Activated naive CD4-positive, alpha-beta T cell treated with anti-CD3 and anti-CD28 coated beads, Interleukin-2, amount 10 ng/mL, durations not matched to agents 7 days and 5 days (primary cell): ENCODE results near the gene ZNF281.

Experiments used
- CTCF ChIA-PET: fragments of 350-600 bp; sonication (Branson Sonifier 250); formaldehyde crosslinking; loops from one replicate; lab custom pipeline; 2021; ENCODE audit warnings: antibody characterized with exemption; lab: Charles Lee
- DNase-seq: peaks from one replicate; pipeline ENCODE4 v3.0.0-alpha.2; 2020
- H3K27ac Mint-ChIP-seq: one replicate; pipeline ENCODE4 v1.8.0; 2021; ENCODE audit warnings: mild to moderate bottlenecking, moderate library complexity, mixed read lengths
- H3K27me3 Mint-ChIP-seq: one replicate; pipeline ENCODE4 v1.8.0; 2021; ENCODE audit warnings: mild to moderate bottlenecking, mixed read lengths
- H3K36me3 Mint-ChIP-seq: one replicate; pipeline ENCODE4 v1.8.0; 2021; ENCODE audit warnings: mixed read lengths
- H3K4me1 Mint-ChIP-seq: one replicate; pipeline ENCODE4 v1.8.0; 2021; ENCODE audit warnings: mixed read lengths
- H3K4me3 Mint-ChIP-seq: one replicate; pipeline ENCODE4 v1.8.0; 2021; ENCODE audit warnings: mild to moderate bottlenecking, moderate library complexity, mixed read lengths
- H3K9me3 Mint-ChIP-seq: one replicate; pipeline ENCODE4 v1.8.0; 2021; ENCODE audit warnings: mixed read lengths

Gene ZNF281

DNA sequence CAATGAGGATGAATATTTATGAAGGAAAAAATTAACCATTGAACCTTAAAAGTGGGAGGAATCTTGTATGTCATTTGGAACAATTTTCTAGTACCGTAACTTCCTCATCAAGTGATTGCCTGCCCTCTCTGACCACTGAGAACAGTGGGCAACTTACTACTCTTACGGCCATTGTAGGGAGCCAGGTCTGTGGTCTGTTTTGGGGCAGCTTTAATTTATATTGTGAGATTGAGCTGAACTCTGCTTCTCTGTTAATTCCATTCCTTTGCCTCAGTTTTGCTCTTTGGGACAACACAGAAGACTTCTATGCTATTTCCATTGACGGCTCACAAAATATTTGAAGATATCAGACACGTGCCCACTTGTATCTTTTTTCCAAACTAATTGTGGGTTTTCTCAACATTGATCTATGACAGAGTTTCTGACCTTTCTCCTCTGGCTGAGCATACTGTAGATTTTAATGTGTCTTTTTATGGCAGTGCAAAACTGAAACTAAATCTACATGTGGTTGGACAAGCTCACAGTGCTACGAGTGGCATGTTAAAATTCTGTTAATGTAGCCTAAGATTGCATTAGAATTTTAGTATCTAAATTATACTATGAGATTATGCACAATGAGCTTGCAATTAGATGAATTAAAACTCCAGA is 27.8 kb upstream of the ZNF281 start:
- Mint-ChIP-seq H3K27me3 (no peaks in the 10 kb centered on the region), H3K36me3 (no peaks in the 10 kb centered on the region), H3K27ac (peak overlapping the region; percentile 1), H3K4me1 (peaks cover 12% of the 10 kb centered on the region), H3K4me3 (peak overlapping the region; percentile 39), H3K9me3 (no peaks in the 10 kb centered on the region)
- DNase-seq, result no peak
- CTCF ChIA-PET, result interaction anchor here (0.7 to 1.1 kb wide), 2 partner anchors 27 to 51 kb away, joined by 3 read pairs; no protein-coding TSS in a partner anchor

DNA sequence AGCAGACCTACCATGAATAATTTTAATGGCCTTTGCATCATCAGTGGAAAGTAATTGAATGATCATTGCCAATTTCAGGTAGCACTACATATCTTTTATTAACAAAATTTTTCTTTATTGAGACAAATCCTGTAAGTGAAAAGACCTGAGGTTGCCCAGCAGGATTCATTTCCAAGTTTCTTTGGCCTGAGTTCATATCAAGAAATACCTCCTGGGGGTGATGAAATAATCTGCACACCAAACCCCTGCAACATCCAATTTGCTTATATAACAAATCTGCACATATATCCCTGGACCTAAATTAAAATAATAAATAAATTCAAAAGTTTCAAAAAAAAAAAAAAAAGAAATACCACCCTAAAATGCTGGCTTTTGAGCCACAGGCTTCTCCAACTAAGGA is 27.3 kb upstream of the ZNF281 start:
- H3K9me3 Mint-ChIP-seq, result no peaks in the 10 kb centered on the region
- peaks cover 12% of the 10 kb centered on the region for H3K4me1 Mint-ChIP-seq
- no peak for DNase-seq
- no peaks in the 10 kb centered on the region for H3K36me3 Mint-ChIP-seq
- CTCF ChIA-PET, result no interaction called here
- no peaks in the 10 kb centered on the region for H3K27me3 Mint-ChIP-seq
- H3K27ac Mint-ChIP-seq, result no peak overlapping the region
- no peak overlapping the region for H3K4me3 Mint-ChIP-seq

DNA sequence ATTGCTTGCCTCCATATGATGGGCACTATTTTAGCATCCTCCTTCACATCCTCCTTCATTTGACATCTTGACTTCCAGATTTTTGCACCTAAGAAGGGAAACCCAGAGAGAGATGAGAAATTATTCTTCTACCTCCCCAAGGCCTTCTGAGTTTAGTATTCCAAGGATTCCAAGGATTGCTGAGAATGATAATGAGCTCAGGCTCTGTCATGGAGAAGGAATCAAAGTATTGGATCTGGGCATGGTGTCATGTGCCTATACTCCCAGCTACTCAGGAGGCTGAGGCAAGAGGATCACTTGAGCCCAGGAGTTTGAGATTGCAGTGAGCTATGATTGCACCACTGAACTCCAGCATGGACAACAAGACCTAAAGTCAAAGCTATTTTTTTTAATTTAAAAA is 26.6 kb upstream of the ZNF281 start:
- H3K9me3 Mint-ChIP-seq, result no peaks in the 10 kb centered on the region
- no peak for DNase-seq
- no peaks in the 10 kb centered on the region for H3K36me3 Mint-ChIP-seq
- H3K4me1 Mint-ChIP-seq, result peaks cover 12% of the 10 kb centered on the region
- CTCF ChIA-PET, result interaction anchor here (0.6 kb wide), 1 partner anchor 14 kb away, joined by 3 read pairs; no protein-coding TSS in a partner anchor
- H3K27ac Mint-ChIP-seq, result no peak overlapping the region
- H3K4me3 Mint-ChIP-seq, result no peak overlapping the region
- H3K27me3 Mint-ChIP-seq, result no peaks in the 10 kb centered on the region

DNA sequence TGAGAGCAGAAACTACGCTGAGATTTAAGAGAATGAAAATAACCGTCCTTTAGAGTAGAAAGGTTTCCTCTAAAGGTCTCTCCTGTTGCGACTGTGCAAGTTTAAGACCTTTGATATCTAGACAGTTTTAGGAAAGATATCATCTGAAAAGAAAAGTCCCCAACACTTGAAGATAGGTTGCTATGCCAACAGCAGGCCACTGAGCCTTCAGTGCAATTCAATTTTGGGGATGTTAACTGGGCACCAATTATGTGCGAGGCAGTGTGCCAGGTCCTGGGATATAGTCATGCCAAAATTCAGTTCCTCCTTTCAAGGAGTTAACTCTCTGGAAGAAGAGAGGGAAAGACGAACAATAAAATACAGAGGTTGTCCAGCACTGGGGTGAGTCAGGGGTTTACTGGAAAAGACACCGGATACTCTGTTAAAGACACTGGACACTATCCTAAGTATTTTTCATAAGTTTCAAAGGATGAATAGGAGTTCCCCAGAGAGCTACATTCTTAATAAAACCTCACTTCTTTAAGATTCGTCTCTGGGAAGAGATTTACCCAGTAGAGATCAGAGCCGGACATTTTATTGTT is 25.5 kb upstream of the ZNF281 start:
- H3K4me1 Mint-ChIP-seq, result peaks cover 12% of the 10 kb centered on the region
- CTCF ChIA-PET, result no interaction called here
- no peak overlapping the region for H3K4me3 Mint-ChIP-seq
- no peaks in the 10 kb centered on the region for H3K9me3 Mint-ChIP-seq
- H3K27me3 Mint-ChIP-seq, result no peaks in the 10 kb centered on the region
- H3K36me3 Mint-ChIP-seq, result no peaks in the 10 kb centered on the region
- no peak overlapping the region for H3K27ac Mint-ChIP-seq
- DNase-seq, result no peak

DNA sequence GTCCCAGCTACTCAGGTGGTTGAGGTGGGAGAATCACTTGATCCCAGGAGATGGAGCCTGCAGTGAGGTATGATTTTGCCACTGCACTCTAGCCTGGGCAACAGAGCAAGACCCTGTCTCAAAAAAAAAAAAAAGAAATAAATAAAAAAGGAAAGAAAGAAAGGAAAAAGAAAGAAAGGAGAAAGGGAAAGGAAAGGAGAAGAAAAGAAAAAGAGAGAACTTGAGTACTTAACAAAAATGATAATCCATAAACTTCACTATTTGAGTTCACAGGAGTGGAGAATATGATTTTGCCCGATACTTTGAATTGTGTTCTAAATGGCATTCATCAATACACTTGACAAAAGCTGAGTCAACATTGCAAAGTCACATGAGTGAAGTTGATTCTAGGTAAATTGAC is 23.8 kb upstream of the ZNF281 start:
- H3K36me3 Mint-ChIP-seq, result no peaks in the 10 kb centered on the region
- no peaks in the 10 kb centered on the region for H3K27me3 Mint-ChIP-seq
- H3K9me3 Mint-ChIP-seq, result no peaks in the 10 kb centered on the region
- CTCF ChIA-PET, result no interaction called here
- peaks cover 8% of the 10 kb centered on the region for H3K4me1 Mint-ChIP-seq
- DNase-seq, result no peak
- no peak overlapping the region for H3K27ac Mint-ChIP-seq
- H3K4me3 Mint-ChIP-seq, result no peak overlapping the region

DNA sequence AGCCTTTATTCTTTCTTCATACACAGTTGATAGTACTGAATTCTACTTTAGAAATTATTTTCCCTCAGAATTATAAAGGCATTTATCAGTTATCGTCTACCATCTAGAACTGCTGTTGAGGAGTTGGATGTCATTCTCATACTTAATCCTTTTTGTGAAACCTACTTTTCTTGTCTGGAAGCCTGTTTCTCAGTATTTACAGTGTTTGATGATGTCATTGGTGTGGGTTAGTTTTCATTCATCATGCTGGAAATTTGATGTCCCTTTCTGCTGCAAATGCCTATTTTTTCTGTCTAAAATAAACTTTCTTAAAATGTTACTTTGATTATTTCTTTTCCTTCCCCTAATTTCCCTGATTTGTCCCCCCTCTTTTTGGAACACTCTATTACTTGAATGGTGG is 22.8 kb upstream of the ZNF281 start:
- Mint-ChIP-seq H3K36me3 (no peaks in the 10 kb centered on the region), H3K27ac (no peak overlapping the region), H3K4me3 (no peak overlapping the region), H3K9me3 (no peaks in the 10 kb centered on the region), H3K27me3 (no peaks in the 10 kb centered on the region), H3K4me1 (peaks cover 5% of the 10 kb centered on the region)
- CTCF ChIA-PET, result no interaction called here
- DNase-seq, result no peak

DNA sequence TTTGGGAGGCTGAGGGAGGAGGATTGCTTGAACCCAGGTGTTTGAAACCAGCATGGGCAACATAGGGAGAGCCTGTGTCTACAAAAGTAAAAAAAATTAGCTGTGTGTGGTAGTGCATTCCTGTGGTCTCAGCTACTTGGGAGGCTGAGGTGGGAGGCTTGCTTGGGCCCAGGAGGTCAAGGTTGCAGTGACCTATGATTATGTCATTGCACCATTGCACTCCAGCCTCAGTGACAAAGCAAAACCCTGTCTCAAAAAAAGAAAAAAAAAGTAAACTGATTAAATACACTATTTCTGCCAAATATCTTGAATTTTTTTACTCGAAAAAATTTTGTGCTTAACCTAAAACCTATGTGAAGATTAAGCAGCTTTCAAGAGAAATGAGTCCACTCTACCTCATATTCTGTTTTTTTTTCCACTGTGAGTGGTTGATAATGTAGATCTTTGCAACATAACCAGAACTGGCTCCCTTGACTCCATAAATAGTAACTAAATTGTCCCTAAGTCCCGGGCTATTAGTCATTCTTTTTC is 19.4 kb upstream of the ZNF281 start:
- Mint-ChIP-seq H3K27ac (no peak overlapping the region), H3K4me3 (no peak overlapping the region), H3K9me3 (no peaks in the 10 kb centered on the region), H3K36me3 (no peaks in the 10 kb centered on the region), H3K27me3 (no peaks in the 10 kb centered on the region), H3K4me1 (peaks cover 3% of the 10 kb centered on the region)
- CTCF ChIA-PET, result no interaction called here
- DNase-seq, result no peak

DNA sequence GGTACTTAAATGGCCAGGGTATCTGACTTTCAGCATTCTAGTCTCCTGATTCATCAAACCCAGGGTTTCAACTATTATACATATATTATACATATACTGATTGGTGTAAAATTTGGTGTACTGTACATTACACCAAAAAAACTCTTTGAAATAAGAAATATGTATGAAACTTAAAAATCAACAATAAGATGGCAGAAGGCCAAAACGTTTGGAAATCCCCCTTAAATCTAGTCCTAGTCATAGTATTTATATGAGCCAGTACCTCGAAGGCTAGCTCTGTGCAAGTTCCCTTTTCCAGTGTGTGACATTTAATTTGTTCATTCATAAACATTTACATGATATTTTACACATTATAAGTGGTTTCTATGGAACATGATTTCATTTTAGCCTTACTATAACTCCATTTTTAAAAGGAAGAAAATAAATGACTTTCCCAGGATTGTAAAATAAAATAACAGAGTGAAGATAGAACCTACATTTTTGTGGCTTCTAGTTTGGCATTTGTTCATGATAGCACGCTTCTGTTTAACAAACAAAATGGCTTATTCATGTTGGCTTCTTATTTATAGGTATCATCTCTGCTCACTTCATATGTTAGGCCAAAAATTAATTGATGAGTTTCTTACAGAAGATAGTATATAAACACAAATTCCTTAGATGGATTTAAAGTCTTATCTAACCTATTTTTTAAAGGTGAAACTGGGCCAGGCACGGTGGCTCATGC is 18.8 kb upstream of the ZNF281 start:
- DNase-seq, result no peak

DNA sequence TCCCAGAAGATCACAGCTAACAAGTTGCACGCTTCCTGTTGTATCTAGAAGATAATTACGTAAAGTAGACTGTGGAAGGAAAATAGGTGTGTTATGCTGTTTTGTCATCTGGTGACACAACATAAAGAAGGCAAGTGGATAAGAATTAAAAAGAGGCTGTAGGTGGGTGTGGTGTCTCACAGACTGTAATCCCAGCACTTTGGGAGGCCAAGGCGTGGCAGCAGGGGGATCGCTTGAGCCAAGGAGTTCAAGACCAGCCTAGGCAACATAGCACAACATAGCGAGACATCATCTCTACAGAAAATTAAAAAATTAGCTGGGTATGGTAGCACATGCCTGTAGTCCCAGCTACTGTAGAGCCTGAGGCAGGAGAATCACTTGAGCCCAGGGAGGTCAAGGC is 17.9 kb upstream of the ZNF281 start:
- Mint-ChIP-seq H3K4me3 (no peak overlapping the region), H3K9me3 (no peaks in the 10 kb centered on the region), H3K27me3 (peaks cover 4% of the 10 kb centered on the region), H3K36me3 (no peaks in the 10 kb centered on the region), H3K27ac (no peak overlapping the region), H3K4me1 (peaks cover 3% of the 10 kb centered on the region)
- DNase-seq, result no peak
- CTCF ChIA-PET, result no interaction called here

More for the DNA sequence above, 18.8 kb upstream of the ZNF281 start:
- Mint-ChIP-seq H3K9me3 (no peaks in the 10 kb centered on the region), H3K4me1 (peaks cover 3% of the 10 kb centered on the region), H3K4me3 (no peak overlapping the region), H3K27me3 (peaks cover 4% of the 10 kb centered on the region), H3K36me3 (no peaks in the 10 kb centered on the region), H3K27ac (no peak overlapping the region)
- CTCF ChIA-PET, result no interaction called here

DNA sequence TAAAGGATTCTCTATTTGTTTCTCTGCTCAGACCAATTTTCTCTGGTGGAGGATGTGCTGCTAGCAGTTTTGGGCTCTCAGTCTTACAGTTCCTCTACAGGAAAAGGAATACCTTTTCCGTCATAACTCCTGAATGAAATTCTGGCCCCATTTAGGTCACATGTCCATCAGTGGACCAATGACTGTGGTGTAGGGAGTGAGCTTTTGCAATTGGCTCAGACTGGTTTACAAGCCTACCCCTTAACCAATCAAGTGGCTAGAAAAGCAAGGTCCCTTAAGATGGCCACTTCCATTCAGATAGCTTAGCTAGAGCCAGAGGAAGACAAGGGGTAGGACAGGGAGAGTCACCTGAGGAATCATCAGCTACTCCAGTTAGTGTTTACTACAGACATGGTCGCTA is 16.4 kb upstream of the ZNF281 start:
- CTCF ChIA-PET, result no interaction called here
- H3K4me3 Mint-ChIP-seq, result no peak overlapping the region
- H3K27me3 Mint-ChIP-seq, result peaks cover 8% of the 10 kb centered on the region
- peaks cover 3% of the 10 kb centered on the region for H3K4me1 Mint-ChIP-seq
- H3K27ac Mint-ChIP-seq, result no peak overlapping the region
- no peaks in the 10 kb centered on the region for H3K9me3 Mint-ChIP-seq
- DNase-seq, result no peak
- H3K36me3 Mint-ChIP-seq, result no peaks in the 10 kb centered on the region

DNA sequence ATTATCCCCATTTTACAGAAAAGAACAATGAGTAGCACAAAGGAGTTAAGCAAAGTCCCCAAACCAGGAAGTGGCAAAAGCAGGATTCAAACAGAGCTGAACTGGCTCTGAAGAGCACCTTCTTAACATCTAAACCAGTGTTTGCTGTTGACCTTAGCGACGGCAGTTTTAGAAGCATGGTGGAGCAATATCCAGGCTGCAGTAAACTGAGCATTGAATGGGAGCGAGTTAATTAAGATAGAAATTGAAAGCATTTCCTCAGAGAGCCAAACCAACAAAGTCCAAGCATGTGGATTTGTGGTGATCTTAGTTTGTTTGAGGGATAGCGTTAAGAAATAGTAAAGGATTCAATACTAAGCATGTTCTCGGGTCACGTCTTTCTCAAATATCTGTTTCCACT is 13.4 kb upstream of the ZNF281 start:
- H3K36me3 Mint-ChIP-seq, result no peaks in the 10 kb centered on the region
- CTCF ChIA-PET, result interaction anchor here (0.6 kb wide), 1 partner anchor 65 kb away, joined by 3 read pairs; no protein-coding TSS in a partner anchor
- H3K27me3 Mint-ChIP-seq, result peaks cover 10% of the 10 kb centered on the region
- H3K4me3 Mint-ChIP-seq, result no peak overlapping the region
- no peak overlapping the region for H3K27ac Mint-ChIP-seq
- H3K4me1 Mint-ChIP-seq, result peaks cover 3% of the 10 kb centered on the region
- no peak for DNase-seq
- no peaks in the 10 kb centered on the region for H3K9me3 Mint-ChIP-seq

DNA sequence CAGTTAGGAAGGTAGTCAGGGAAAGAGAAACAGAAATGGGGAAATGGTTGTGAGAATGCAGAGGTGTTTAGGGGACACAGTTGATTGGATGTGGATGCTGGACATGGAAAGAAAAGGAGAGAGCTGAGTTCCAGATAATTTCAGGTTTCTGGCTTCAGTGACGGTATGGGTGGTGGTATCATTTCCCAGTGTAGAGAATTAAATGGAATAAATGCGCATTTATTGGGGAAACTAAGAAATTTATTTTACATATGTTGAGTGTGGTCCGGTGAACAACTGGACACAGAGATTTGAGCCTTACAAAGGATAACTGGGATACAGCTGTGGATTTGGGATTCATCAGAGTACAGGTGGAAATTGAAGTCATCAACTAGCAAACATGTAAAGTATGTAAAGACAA is 12.4 kb upstream of the ZNF281 start:
- Mint-ChIP-seq H3K4me1 (no peaks in the 10 kb centered on the region), H3K27ac (no peak overlapping the region), H3K27me3 (peaks cover 15% of the 10 kb centered on the region), H3K4me3 (no peak overlapping the region), H3K36me3 (no peaks in the 10 kb centered on the region), H3K9me3 (no peaks in the 10 kb centered on the region)
- CTCF ChIA-PET, result interaction anchor here (0.7 to 0.9 kb wide), 2 partner anchors 14 to 21 kb away, joined by 3 read pairs; no protein-coding TSS in a partner anchor
- no peak for DNase-seq

DNA sequence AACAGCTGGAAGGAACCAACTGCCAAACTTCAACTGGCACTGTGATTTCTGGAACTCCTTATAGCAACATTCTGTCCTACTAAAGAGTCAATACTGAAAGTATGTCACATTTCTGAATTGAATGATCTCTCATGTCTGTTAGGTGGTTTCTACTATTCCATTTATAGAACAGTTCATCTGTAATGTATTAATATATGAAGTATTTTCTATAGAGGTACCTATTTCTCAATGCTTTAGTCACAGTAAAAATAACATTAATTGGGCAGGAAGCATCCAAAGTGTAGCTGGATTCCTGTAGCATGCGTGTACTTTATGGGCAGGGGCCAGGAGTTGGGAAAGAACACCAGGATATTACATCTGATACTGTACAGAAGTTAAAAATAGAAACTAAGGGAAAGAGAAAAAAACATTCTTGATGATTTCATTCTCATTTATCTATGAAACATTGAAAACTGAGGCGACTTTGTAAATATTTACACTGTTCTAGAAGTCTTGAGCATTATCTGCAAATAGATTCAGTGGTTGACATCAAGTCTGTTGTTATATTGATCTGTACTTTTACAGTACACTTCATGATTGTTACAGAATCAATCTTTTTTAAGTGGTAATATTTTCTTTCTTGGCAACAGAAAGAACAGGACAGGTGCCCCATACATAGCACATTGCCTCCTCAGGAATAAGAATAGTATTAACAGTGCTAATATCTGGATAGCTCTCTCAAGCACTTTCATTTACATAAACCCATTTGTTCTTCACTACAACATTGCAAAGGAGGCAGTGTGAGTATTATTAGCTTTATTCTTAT is 6.2 kb upstream of the ZNF281 start:
- Mint-ChIP-seq H3K4me3 (no peak overlapping the region), H3K36me3 (no peaks in the 10 kb centered on the region), H3K4me1 (no peaks in the 10 kb centered on the region), H3K27ac (no peak overlapping the region), H3K9me3 (no peaks in the 10 kb centered on the region), H3K27me3 (peaks cover 30% of the 10 kb centered on the region)
- CTCF ChIA-PET, result no interaction called here
- no peak for DNase-seq

DNA sequence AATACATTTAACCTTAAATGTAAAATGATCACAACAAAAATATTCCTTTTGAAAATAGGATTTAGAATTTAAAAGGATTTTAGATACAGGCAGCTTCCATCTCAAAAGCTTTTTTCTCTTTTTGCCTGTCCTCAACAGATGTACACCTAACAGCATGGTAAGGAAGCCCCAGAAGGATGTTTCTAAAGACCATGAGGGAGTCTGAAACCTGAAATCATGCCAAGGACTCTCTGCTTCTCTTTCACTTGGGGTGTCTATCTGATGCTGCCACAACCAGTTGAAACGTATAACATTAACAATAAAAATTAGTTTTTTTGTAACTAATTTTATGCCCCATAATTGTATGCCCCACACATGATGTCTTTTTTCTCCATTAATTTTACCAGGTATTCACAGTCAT is 5.4 kb upstream of the ZNF281 start:
- peaks cover 30% of the 10 kb centered on the region for H3K27me3 Mint-ChIP-seq
- H3K27ac Mint-ChIP-seq, result no peak overlapping the region
- no peaks in the 10 kb centered on the region for H3K9me3 Mint-ChIP-seq
- H3K36me3 Mint-ChIP-seq, result no peaks in the 10 kb centered on the region
- H3K4me1 Mint-ChIP-seq, result peaks cover 7% of the 10 kb centered on the region
- no peak overlapping the region for H3K4me3 Mint-ChIP-seq
- DNase-seq, result no peak
- CTCF ChIA-PET, result interaction anchor here (1.3 kb wide), 1 partner anchor 69 kb away, joined by 3 read pairs; no protein-coding TSS in a partner anchor
